C4-2B (cell line): ENCODE measurements around the gene FOXF1.

Experiments used
- CTCF ChIP-seq: fragments of 450-650 bp; conservative IDR thresholded peaks from 2 replicates; pipeline ENCODE4 v1.5.1; 2017; ENCODE audit warnings: mild to moderate bottlenecking
- ZFX ChIP-seq: fragments of 450-650 bp; IDR thresholded peaks from 2 replicates; pipeline ENCODE4 v1.6.1; 2017

GRCh38 chr16:86484240-86484639, 26.1 kb upstream of the FOXF1 start:
- no peak for TF ChIP-seq CTCF
- no peak for TF ChIP-seq ZFX
